OCI-LY1 (cell line): ENCODE data around the gene ST8SIA6.

ENCODE experiments used
- H2AFZ ChIP-seq: fragments of 200-600 bp; sonication (generic), shearing (Covaris generic); 2 replicates; pipeline ENCODE4 v1.6.0; 2014; ENCODE audit warnings: antibody characterized with exemption, mild to moderate bottlenecking, low read length
- H3F3A ChIP-seq: fragments of 200-600 bp; sonication (generic), shearing (Covaris generic); 2 replicates; pipeline ENCODE4 v1.6.0; 2014; ENCODE audit warnings: mild to moderate bottlenecking, antibody characterized with exemption, low read length, moderate library complexity; ENCODE audit not compliant: insufficient read depth
- H3K27ac ChIP-seq: fragments of 200-600 bp; sonication (generic); 2 replicates; pipeline ENCODE4 v1.5.1; 2014; ENCODE audit warnings: low read length, mixed run types, mild to moderate bottlenecking, low read depth; ENCODE audit not compliant: poor library complexity, severe bottlenecking
- H3K27me3 ChIP-seq: fragments of 200-600 bp; sonication (generic); 2 replicates; pipeline ENCODE4 v1.6.0; 2014; ENCODE audit warnings: antibody characterized with exemption, mild to moderate bottlenecking, low read length, moderate library complexity; ENCODE audit not compliant: insufficient read depth
- H3K36me3 ChIP-seq: fragments of 200-600 bp; sonication (generic); 2 replicates; pipeline ENCODE4 v1.6.1; 2014; ENCODE audit warnings: mild to moderate bottlenecking, antibody characterized with exemption, low read length, moderate library complexity, mixed read lengths; ENCODE audit not compliant: insufficient read depth
- H3K4me1 ChIP-seq: fragments of 200-600 bp; sonication (generic); 2 replicates; pipeline ENCODE4 v1.5.1; 2014; ENCODE audit warnings: mild to moderate bottlenecking, low read length, moderate library complexity; ENCODE audit not compliant: insufficient read depth, severe bottlenecking
- H3K4me2 ChIP-seq: fragments of 200-600 bp; sonication (generic), shearing (Covaris generic); 2 replicates; pipeline ENCODE4 v1.6.1; 2014; ENCODE audit warnings: low read length
- H3K4me3 ChIP-seq: fragments of 200-600 bp; sonication (generic); 2 replicates; pipeline ENCODE4 v1.5.1; 2014; ENCODE audit warnings: low read length, low read depth, mild to moderate bottlenecking, mixed read lengths; ENCODE audit not compliant: poor library complexity, severe bottlenecking
- H3K79me2 ChIP-seq: fragments of 200-600 bp; shearing (Covaris generic); 2 replicates; pipeline ENCODE4 v1.6.1; 2016; ENCODE audit warnings: mixed run types, low read length, mixed read lengths; ENCODE audit not compliant: insufficient read depth
- H3K9ac ChIP-seq: fragments of 200-600 bp; sonication (generic), shearing (Covaris generic); 2 replicates; pipeline ENCODE4 v1.6.1; 2014; ENCODE audit warnings: mild to moderate bottlenecking, low read length, mixed read lengths
- H3K9me2 ChIP-seq: fragments of 200-600 bp; sonication (generic), shearing (Covaris generic); 2 replicates; pipeline ENCODE4 v1.6.1; 2014; ENCODE audit warnings: low read depth, mild to moderate bottlenecking, low read length, mixed read lengths
- H3K9me3 ChIP-seq: fragments of 200-600 bp; shearing (Covaris generic); 2 replicates; pipeline ENCODE4 v1.6.1; 2014; ENCODE audit warnings: low read length, mixed read lengths
- H4K20me1 ChIP-seq: fragments of 200-600 bp; sonication (generic), shearing (Covaris generic); 2 replicates; pipeline ENCODE4 v1.6.0; 2016; ENCODE audit warnings: mild to moderate bottlenecking, low read length; ENCODE audit not compliant: insufficient read depth
- CTCF ChIP-seq: fragments of 200-600 bp; sonication (generic), shearing (Covaris generic); IDR thresholded peaks from 2 replicates; pipeline ENCODE4 v1.5.1; 2017; ENCODE audit warnings: mild to moderate bottlenecking, antibody characterized with exemption, low read length, moderate library complexity, mixed read lengths
- EZH2 ChIP-seq: fragments of 200-600 bp; sonication (generic), shearing (Covaris generic); IDR thresholded peaks from 2 replicates; pipeline ENCODE4 v1.8.0; 2017; ENCODE audit warnings: borderline replicate concordance, mixed run types, mild to moderate bottlenecking, antibody characterized with exemption, low read length, moderate library complexity, mixed read lengths

ST8SIA6 gene

GRCh38 chr10:17343118-17343517 lies 111.3 kb downstream of the ST8SIA6 start:
- no peaks in the 10 kb centered on the region for H3K4me1 ChIP-seq
- no peaks in the 10 kb centered on the region for H3K79me2 ChIP-seq
- no peaks in the 10 kb centered on the region for H3F3A ChIP-seq
- H3K9me2 ChIP-seq, result no peaks in the 10 kb centered on the region
- no peak overlapping the region for H3K9ac ChIP-seq
- H3K36me3 ChIP-seq, result no peaks in the 10 kb centered on the region
- TF ChIP-seq EZH2 (no peak), CTCF (no peak)
- no peaks in the 10 kb centered on the region for H4K20me1 ChIP-seq
- no peak overlapping the region for H2AFZ ChIP-seq
- no peaks in the 10 kb centered on the region for H3K27me3 ChIP-seq
- no peaks in the 10 kb centered on the region for H3K9me3 ChIP-seq
- H3K27ac ChIP-seq, result no peak overlapping the region
- no peak overlapping the region for H3K4me3 ChIP-seq
- no peak overlapping the region for H3K4me2 ChIP-seq

DNA sequence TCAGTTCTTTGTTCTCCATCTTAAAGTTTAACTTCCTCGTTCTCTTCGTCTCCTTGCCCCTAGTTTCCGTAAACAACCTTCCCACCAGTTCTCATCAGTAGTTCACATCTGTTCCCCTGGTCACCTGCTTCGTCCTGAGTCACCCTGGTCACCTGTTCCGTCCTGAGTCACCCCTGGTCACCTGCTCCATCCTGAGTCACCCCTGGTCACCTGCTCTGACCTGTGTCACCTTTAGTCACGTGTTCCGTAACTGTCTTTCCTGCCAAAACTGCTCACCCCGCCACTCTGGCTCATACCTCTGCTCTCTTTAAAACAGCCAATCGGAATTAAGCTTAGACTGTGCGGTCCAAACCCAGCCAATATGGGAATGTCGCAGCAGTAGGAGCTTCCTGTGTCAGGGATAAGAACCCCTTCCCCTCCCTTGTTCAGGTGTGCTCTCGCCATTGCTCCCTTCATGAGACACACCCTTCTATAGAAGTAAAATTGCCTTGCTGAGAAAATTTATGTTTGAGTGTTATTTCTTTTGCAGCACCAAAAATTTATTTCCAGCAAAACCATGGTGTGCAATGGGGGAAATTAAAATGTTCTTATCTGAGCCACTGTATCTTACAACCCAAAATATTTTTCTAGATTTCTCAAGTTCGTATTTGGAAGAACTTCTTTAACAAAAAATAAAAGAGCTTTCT lies 114.1 kb downstream of the ST8SIA6 start:
- H3K79me2 ChIP-seq, result no peaks in the 10 kb centered on the region
- H2AFZ ChIP-seq, result no peak overlapping the region
- no peaks in the 10 kb centered on the region for H3K27me3 ChIP-seq
- H3K9me3 ChIP-seq, result no peaks in the 10 kb centered on the region
- H3F3A ChIP-seq, result no peaks in the 10 kb centered on the region
- no peaks in the 10 kb centered on the region for H4K20me1 ChIP-seq
- no peak overlapping the region for H3K27ac ChIP-seq
- no peak overlapping the region for H3K9ac ChIP-seq
- no peak overlapping the region for H3K4me3 ChIP-seq
- no peak for TF ChIP-seq CTCF
- no peak overlapping the region for H3K4me2 ChIP-seq
- no peaks in the 10 kb centered on the region for H3K9me2 ChIP-seq
- no peaks in the 10 kb centered on the region for H3K4me1 ChIP-seq
- H3K36me3 ChIP-seq, result no peaks in the 10 kb centered on the region

GRCh38 chr10:17335065-17335464 lies 119.3 kb downstream of the ST8SIA6 start:
- no peak for TF ChIP-seq EZH2
- TF ChIP-seq CTCF, result no peak
- H3K27ac ChIP-seq, result no peak overlapping the region
- H3F3A ChIP-seq, result no peaks in the 10 kb centered on the region
- no peak overlapping the region for H3K9ac ChIP-seq
- no peaks in the 10 kb centered on the region for H4K20me1 ChIP-seq
- H3K9me2 ChIP-seq, result no peaks in the 10 kb centered on the region
- no peaks in the 10 kb centered on the region for H3K9me3 ChIP-seq
- H3K36me3 ChIP-seq, result no peaks in the 10 kb centered on the region
- no peak overlapping the region for H3K4me2 ChIP-seq
- H3K27me3 ChIP-seq, result no peaks in the 10 kb centered on the region
- no peak overlapping the region for H3K4me3 ChIP-seq
- no peak overlapping the region for H2AFZ ChIP-seq
- no peaks in the 10 kb centered on the region for H3K4me1 ChIP-seq
- H3K79me2 ChIP-seq, result no peaks in the 10 kb centered on the region
